ENCODE data around the gene SLC22A3. TPM values are rescaled to one million over a fixed set of nuclear protein-coding genes. Genes with fewer than 3 reads are reported as not detected.

The SLC22A3 gene
- total RNA-seq, 1 experiment from 2014 or later, result 0.06 TPM

Other genes with a start within 250 kb of the SLC22A3 start
- 0.17 and 0.19 TPM in 2 replicates for gene SLC22A1, start 226.6 kb upstream of the SLC22A3 start, total RNA-seq (2014; rRNA removed)
- gene SLC22A2, start 89.6 kb upstream of the SLC22A3 start, total RNA-seq (2014; rRNA removed), result not detected in 2 replicates

Measured in LHCN-M2 (cell line).